GM21447 (cell line): Measurements from ENCODE around the gene INPP5B.

Experiments
- ATAC-seq: cut with Tn5 transposase; IDR thresholded peaks from one replicate; pipeline ENCODE4 v1.9.1; 2021; ENCODE audit not compliant: unreplicated experiment

The INPP5B gene

DNA sequence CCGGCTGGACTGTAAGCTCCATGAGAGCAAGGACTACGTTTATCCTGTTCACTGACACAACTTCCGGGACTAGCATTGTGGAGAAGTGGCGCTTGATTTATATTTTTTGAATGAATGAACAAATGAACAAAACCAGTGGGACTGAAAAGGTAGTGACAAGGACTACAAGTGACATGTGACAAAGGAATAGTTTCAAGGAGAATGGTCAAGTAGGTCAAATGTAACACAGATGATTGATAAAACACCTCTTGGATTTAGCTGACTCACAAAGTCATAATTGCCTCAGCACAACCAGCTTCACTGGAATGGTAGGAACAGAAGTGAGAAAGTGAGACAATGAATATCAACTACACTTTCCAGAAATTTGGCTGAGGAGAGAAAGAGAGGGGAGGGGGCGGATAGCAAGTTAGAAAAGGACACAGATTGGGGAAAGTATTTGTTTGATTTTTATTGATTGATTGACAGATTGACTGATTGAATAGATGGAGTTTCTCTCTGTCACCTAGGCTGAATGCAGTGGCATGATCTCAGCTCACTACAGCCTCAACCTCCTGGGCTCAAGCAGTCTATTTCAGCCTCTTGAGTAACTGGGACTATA, 101.7 kb downstream of the INPP5B start:
- no peak for ATAC-seq

DNA sequence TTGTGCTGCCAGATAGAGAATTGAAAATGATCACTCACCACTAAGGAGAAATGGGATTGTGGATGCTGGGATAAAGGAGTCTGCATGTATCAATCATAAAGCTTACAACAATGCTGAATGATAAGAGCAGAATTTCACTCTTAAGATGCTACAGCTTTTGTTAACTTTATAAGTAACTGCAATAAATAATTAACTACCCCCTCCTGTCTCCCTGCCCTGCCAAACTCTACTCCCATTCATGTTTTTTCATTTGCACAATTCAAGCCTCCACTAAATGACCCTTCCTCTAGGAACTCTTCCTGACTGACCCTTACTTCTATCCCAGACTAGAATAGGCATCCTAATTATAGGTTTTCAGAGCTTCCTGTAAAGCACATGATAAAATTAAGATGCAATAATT, 102.3 kb downstream of the INPP5B start:
- ATAC-seq = no peak

DNA sequence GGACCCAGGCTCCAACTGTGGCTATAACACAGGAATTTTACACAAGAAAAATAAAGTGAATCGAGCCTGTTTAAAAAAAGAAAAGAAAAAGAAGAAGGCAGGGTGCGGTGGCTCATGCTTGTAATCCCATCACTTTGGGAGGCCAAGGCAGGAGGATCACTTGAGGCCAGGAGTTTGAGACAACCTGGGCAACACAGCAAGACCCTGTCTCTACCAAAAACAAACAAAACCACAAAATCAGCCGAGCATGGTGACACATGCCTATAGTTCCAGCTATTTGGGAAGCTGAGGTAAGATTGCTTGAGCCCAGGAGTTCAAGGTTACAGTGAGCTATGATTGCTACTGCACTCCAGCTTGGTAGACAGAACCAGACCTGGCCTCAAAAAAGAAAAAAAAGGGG, 105.2 kb downstream of the INPP5B start:
- ATAC-seq = no peak

DNA sequence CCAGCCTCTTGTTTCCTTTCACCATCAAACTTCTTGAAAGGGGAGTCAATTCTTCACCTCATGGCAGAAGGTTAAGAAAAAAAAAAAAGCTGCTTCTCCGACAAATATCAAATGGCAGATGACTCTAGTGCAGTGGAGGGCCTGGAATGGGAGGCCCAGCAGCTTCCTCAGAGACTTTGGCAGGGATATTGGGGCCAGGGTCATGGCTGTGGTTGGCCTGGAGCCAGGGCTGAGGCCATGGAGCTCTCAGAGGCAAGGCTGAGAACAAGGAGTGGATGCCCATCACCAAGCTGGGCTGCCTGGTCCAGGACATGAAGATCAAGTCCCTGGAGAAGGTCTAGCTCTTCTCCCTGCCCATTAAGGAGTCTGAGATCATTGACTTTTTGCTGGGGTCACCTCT, 106.1 kb downstream of the INPP5B start:
- ATAC-seq = no peak

DNA sequence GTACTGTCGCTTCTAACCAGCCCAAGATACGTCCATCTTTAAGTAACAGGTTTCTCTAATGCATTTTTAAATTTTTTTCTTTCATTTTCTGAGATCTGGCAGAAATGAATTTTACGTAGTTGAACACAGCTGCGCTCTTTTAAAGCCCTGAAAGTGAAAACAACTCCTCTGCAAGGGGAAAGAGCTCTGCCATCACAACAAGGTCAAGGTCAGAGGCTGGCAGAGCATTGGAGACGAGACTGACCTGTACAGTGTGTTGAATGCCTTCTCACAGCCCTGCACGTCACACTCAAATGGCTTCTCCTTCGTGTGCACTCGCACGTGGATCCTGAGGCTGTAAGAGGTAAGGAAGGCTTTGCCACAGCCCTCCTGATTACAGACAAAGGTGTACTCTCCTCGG, 107.2 kb downstream of the INPP5B start:
- no peak for ATAC-seq

DNA sequence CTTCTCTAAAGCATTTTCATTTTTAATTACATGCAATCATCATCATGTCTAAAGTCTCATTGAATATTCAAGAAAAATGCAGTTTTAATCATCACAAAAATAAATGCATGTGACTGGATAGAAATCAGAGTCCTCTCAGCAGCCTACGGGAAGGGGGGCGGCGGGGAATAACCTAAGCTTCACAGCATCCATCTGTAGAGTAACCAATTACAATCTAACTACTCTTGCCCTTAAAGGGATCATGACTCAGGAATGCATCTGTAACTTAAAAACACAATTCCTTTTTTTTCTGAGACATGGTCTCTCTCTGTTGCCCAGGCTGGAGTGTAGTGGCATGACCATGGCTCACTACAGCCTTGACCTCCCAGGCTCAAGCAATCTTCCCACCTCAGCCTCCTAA, 110.1 kb downstream of the INPP5B start:
- no peak for ATAC-seq

DNA sequence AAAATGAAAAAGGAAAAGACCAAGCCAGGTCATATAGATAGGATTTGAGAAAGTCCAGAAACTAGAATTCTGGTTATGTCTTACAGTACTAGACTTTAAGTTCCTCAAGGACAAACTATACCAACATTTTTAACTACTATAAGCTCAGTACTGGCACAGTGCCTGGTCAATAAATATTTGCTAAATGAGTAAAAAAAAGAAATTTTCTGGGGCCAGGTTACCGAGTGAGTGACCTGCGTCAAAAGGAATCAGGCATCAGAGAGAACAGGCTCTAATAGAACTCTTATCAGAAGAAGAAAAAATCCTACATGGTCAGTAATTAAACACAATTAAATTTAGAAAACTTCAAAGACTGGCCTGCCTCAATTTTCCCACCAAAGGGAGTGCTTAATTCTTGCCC, 115.0 kb downstream of the INPP5B start:
- no peak for ATAC-seq

DNA sequence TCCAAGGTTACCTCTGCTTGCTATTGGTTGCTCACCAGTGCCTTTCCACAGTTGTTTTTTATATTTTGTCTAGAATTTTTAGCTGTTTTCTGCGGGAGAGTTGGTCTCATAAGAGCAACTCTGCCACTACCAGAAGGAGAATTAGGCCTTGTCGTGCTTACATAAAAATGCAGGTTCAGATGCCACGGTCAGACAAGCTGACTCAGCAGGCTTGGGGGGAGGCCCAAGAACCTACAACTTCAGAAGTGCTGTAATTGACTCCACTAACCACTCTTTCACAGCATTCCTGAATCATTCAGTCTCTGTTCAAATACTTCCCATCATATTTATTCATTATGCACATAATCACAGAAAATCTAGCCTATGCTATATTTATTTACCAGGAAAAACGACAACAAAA, 115.7 kb downstream of the INPP5B start:
- no peak for ATAC-seq

DNA sequence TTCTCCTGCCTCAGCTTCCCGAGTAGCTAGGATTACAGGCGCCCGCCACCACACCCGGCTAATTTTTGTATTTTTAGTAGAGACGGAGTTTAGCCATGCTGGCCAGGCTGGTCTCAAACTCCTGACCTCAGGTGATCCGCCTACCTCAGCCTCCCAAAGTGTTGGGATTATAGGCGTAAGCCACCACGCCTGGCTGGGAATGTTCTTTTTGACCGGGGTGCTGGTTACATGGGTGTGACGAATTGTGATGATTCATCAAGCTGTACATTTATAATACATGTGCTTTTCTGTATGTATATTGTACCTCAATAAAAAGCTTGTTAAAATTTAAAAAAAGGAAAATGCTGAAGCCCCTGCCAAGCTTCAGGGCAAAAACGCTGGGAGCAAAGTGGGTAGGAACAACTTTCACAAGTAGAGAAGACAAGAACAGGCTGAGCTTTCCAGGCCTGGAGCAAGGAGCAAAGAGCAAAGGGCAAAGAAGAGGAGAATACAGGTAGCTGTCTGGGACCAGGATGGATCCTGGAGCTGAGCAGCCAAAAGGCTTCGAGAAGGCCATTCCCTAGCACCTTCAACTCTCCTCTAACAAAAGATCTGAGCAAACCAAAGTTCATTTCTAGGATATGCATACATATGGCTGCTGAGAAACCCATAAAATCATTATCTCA, 118.3 kb downstream of the INPP5B start:
- no peak for ATAC-seq

DNA sequence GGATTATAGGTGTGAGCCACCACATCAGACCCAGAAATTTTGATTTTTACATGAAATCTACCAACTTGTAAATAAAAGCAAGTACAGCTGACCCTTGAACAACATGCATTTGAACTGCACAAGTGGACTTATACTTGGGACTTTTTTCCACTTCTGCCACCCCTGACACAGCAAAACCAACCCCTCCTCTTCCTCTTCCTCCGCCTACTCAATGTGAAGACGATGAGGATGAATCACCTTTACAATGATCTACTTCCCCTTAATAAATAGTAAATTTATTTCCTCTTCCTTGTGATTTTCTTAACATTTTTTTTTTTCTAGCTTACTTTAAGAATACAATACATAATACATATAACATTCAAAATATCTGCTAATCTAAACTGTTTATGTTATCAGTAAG, 121.3 kb downstream of the INPP5B start:
- ATAC-seq = no peak

DNA sequence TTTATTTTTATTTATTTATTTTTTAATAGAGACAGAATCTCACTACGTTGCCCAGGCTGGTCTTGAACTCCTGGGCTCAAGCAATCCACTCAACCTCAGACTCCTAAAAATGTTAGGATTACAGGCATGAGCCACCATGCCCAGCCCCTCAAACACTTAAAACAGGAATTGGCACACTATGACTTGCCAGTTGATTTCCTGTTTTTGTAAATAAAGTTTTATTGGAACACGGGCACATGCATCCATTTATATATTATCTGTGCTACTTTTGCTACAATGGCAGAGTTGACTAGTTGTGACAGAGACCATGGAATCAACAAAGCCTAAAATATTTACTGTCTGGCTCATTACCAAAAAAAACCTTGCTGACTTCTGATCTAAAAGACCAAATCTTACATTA, 122.9 kb downstream of the INPP5B start:
- no peak for ATAC-seq

DNA sequence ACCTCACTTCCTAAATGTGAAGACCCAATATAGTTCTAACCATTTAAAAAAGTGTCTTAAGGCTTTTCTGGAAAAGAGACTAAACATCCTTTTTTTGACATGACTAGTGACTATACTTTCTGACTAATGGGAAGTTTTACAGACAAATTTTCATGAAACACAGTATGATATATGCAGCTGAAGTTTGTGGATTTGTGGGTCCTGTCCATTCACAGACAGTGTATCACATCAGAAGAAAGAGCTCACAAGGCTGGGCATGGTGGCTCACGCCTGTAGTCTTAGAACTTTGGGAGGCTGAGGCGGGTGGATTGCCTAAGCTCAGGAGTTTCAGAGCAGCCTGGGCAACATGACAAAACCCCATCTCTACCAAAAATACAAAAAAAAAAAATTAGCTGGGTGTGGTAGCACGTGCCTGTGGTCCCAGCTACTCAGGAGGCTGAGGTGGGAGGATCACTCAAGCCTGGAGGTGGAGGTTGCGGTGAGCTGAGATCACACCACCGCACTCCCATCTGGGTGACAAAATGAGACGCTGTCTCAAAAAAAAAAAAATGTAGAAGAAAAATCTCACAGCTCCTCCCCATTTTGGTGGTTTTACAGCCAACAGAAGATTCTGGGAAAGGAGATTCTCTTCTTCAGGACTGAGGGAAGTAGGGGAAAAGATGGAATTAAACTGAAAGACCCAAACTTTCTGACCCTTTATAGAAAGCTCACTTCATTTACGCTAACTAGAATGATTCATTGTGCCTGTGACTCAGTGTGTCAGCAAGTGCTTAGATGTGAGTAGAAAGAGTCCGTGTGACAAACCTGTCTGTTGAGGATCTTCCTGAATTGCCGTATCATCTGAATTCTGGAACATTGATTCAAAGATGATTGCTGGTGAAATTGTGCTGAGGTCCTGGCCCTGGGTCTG, 123.7 kb downstream of the INPP5B start:
- ATAC-seq = no peak

DNA sequence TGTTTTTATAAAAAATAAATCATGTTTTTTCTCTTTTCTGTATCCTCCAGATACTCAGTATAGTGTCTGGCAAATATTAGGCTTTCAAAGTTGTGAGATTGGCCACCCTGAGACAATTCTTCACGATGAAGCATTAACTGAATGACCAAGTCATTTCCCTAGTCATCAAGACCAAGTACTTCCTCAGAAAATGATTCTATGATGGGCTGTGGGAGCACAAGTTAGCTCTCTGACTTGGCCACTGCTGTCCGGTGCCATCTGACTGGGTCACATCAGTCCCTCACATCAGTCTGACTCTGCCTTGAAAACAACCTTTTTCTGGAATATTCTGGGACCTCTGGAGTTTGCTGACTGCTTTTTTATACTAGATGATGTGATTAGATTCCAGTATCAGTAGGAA, 125.4 kb downstream of the INPP5B start:
- ATAC-seq = no peak

DNA sequence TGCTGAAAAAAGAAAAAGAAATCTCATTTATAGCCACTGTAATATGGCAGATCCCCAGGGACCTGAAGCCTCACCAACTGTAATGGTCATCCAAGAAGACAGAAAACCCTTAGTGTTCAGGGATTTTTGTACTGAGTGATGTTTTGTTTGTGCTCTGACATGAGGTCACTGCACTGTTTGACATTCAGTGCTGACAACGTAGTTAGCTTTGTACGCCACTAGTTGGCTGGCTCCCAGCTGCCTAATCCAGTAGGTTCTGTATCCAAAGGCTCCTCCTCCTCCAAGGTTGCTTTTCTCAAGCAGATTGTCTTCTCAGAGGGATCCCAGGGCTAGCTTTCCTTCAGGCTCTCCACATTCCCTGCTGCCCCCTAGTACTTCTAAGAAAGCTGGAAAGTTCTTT, 129.4 kb downstream of the INPP5B start:
- ATAC-seq = no peak

DNA sequence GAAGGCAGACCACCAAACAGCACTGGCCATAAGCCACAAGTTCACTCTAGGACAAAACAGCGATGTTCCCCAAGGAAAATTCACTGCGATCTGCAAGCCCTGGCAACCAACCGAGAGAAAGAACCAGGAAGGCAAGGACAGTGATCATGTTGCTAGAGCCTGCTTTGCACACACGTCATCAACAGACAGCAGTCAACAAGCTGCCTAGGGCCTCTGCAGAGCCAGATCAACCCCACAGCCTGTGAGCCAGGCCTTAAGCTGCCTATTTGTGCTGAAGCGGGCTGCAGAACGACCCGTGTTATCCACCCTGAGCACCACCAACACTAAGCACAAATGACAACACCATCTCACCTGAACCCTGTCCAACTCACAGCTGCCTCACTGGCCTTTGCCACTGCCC, 132.6 kb downstream of the INPP5B start:
- ATAC-seq = no peak

DNA sequence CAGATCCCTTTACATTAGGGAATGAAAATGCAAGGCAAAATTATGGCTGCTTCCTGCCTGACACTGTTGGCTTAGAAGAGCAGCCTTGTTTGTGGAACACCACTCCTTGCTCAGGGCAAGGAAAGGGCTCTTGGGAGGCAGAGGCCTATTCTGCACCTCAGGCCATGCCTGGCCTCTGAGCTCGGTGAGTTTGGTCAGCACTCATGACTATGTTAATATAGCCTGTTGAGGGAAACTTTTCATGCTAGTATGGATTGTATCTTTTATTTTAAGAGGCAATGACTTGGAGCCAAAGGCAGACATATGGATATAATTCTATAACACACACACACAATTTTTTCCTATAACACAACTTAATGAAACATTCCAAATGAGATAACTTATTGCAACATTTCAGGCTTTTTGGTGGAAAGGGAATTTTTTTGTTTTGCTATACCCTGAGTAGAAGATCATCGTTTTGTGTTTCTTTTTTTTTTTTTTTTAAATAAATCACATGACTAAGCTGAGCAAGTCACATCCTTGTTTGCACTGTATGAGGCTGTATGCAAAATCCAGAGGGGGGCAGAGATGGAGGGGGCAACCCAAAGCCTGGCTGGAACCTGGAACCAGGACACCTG, 133.2 kb downstream of the INPP5B start:
- ATAC-seq = no peak

DNA sequence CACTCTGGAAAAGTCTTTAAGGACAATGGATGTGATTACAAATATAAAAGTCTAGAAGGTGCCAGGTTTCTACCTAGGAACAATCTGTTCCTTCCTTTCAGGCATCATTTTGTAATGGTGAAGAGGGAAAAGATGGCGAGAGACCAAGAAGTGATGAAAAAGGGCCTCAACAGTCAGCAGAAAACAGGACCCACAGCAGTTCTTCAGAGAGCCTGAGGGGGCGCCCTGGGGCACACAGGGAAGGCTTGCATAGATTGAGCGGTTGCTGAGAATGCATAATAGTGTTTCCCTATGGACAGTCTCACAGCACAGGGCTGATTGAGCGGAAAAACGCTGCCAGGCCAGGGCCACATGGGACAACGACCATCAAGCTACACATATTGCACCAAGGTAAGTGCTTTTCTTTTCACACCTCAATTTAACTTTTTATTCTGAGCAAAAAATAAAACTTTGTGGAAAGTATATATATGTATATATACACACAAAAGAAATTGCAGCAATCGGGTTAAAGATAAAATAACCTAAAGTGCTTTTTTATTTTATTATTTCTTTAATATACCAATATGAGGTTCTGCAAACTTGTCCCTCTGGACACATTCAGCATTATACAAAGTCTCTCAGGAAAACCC, 135.7 kb downstream of the INPP5B start:
- ATAC-seq = no peak
